ENCODE measurements around the gene FES.

Gene FES

DNA sequence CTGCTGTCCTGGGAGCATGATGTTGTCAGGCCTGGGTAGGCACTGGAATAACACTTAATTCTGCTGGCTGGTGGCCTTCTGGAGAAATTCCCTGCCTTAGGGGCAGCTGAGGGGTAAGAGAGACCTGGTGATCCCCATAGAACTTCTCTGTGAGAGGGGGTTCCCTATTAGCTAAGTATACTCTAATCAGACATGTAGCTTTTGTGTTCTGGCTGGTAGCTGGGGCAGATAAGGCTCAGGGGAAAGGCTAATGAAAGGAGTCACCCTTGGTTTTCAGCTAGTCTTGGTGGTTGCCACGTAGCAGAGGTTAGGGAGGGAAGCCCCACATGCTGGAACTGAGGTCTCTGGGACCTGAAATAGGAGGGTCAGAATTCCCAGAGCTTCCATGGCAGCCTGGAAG is 49.0 kb downstream of the FES start:
- DNase-seq, result peak; percentile 90

GRCh38 chr15:90934256-90934948 is 50.1 kb downstream of the FES start:
- DNase-seq, result peak; percentile 92

GRCh38 chr15:90934949-90935751 is 50.8 kb downstream of the FES start, which contains the start of gene UNC45A:
Gene UNC45A (plus strand): TSS chr15:90935285. CDS start chr15:90935325, 40 bp downstream.
- DNase-seq, result peak; percentile 95

GRCh38 chr15:90936823-90937222 is 52.5 kb downstream of the FES start:
- DNase-seq, result no peak

GRCh38 chr15:90938261-90938660 is 54.0 kb downstream of the FES start:
- no peak for DNase-seq

GRCh38 chr15:90939756-90940155 is 55.5 kb downstream of the FES start:
- no peak for DNase-seq

DNA sequence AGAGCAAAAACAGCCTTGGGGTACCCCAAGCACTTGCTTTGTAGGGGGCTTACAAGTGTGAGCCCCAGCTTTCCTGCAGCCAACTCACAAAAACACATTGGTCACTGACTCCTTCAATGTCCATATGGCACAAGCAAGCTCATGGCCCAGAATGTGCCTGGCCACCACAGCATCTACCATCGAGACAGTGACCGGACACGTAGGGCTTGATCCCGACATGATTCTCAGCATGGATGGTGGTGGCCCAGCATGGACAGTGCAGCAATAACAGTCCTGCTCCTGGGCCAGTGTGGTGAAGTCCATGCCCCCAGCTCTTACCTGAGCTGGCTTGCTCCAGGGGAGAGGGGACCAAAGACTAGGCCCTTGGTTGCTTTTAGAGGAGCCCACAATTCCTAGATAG is 56.7 kb downstream of the FES start:
- DNase-seq, result no peak

GRCh38 chr15:90942354-90943120 is 58.2 kb downstream of the FES start:
- no peak for DNase-seq

GRCh38 chr15:90945091-90945490 is 60.8 kb downstream of the FES start:
- DNase-seq, result no peak

Data from hematopoietic multipotent progenitor cell treated with erythropoietin and hydrocortisone succinate and interleukin-3 and kit ligand, for 6 days (in vitro differentiated cells).